K562 (cell line): Measurements from ENCODE around the gene PARP15. TPM values are rescaled to one million over a fixed set of nuclear protein-coding genes. Genes with fewer than 3 reads are reported as not detected.

Experiments used
- ATAC-seq: fragments of 200-7000 bp; cut with Tn5 transposase; 3 replicates; pipeline ENCODE4 v1.9.1; 2020; ENCODE audit warnings: moderate library complexity
- BruUV-seq: library from RNA; stranded (reverse); fragments of 400-500 nt; replicated peaks from 2 replicates; lab custom pipeline; 2021; lab: Mats Ljungman, UMichigan
- CTCF ChIA-PET: fragments of 300-600 bp; formaldehyde crosslinking; extraction: SDS; loops from one replicate; lab custom pipeline; 2021; ENCODE audit warnings: low intra/inter-chr PET ratio; lab: Yijun Ruan, JAX
- POLR2A ChIA-PET: fragments of 300-600, 350-650 bp; sonication (Branson Sonifier 250); formaldehyde crosslinking; extraction: SDS; loops from one replicate; lab custom pipeline; 2021; ENCODE audit warnings: antibody characterized with exemption, inconsistent platforms; lab: Yijun Ruan, JAX
- DNase-seq, 4 experiments: peaks; one replicate each; pipeline versions ENCODE4 v3.0.0 to v3.0.0-alpha.2; 2011 to 2018; ENCODE audit warnings: low spot score in 3 of 4, mixed read lengths in 3 of 4; ENCODE audit errors: extremely low read depth in 1 of 4
- FAIRE-seq: peaks from 2 replicates; lab custom pipeline; 2011; peaks lifted over from hg19 to GRCh38; lab: Jason Lieb, UNC
- H2AFZ ChIP-seq: 2 replicates; pipeline ENCODE4 v1.6.0; 2011; ENCODE audit warnings: low read depth, low read length, control low read depth, inconsistent platforms
- H3K27ac ChIP-seq: fragments of 200-600 bp; 3 replicates; pipeline ENCODE4 v1.8.0; 2011; ENCODE audit warnings: low read depth, mild to moderate bottlenecking, control low read depth, inconsistent platforms, low read length, moderate library complexity, mixed read lengths; ENCODE audit errors: extremely low read depth
- H3K27me3 ChIP-seq, 2 experiments: fragments of 300-600 bp in 1 of 2; 2 replicates in 1 of 2; 3 replicates in 1 of 2; pipeline versions ENCODE4 v1.6.0 to v1.8.0; 2011; ENCODE audit warnings: inconsistent platforms in 2 of 2, low read length in 2 of 2, mild to moderate bottlenecking in 1 of 2, mixed read lengths in 1 of 2, moderate library complexity in 1 of 2; ENCODE audit not compliant: control insufficient read depth in 2 of 2, insufficient read depth in 2 of 2
- H3K36me3 ChIP-seq: fragments of 300-600 bp; 3 replicates; pipeline ENCODE4 v1.8.0; 2011; ENCODE audit warnings: mild to moderate bottlenecking, low read length, inconsistent platforms; ENCODE audit not compliant: control insufficient read depth, insufficient read depth
- H3K4me1 ChIP-seq, 2 experiments: fragments of 200-600 bp in 1 of 2; replicated peaks in 1 of 2; 2 replicates in 1 of 2; 3 replicates in 1 of 2; pipeline versions ENCODE4 v1.5.1 to v1.8.0; 2011; ENCODE audit warnings: inconsistent platforms in 2 of 2, low read length in 2 of 2, mild to moderate bottlenecking in 1 of 2, mixed read lengths in 1 of 2, moderate library complexity in 1 of 2; ENCODE audit not compliant: control insufficient read depth in 2 of 2, insufficient read depth in 2 of 2
- H3K4me2 ChIP-seq: 2 replicates; pipeline ENCODE4 v1.6.1; 2011; ENCODE audit warnings: low read length, control low read depth, inconsistent platforms, mixed read lengths; ENCODE audit not compliant: insufficient read depth
- H3K4me3 ChIP-seq: fragments of 200-600 bp; sonication (generic), shearing (Covaris generic); 2 replicates; pipeline ENCODE4 v1.5.1; 2016; ENCODE audit warnings: control low read depth, inconsistent platforms
- H3K79me2 ChIP-seq: fragments of 200-600 bp; 3 replicates; pipeline ENCODE4 v1.8.0; 2011; ENCODE audit warnings: low read length, inconsistent platforms; ENCODE audit not compliant: control insufficient read depth, insufficient read depth
- H3K9ac ChIP-seq, 2 experiments: 2 replicates each; pipeline versions ENCODE4 v1.6.0 to v1.6.1; 2011; ENCODE audit warnings: low read depth in 2 of 2, low read length in 2 of 2, control low read depth in 1 of 2, inconsistent platforms in 1 of 2, mild to moderate bottlenecking in 1 of 2, mixed read lengths in 1 of 2; ENCODE audit not compliant: insufficient read depth in 1 of 2
- H3K9me1 ChIP-seq: one replicate; pipeline ENCODE4 v1.6.0; 2011; ENCODE audit warnings: inconsistent platforms, mild to moderate bottlenecking, low read length, moderate library complexity; ENCODE audit not compliant: control insufficient read depth, insufficient read depth
- H3K9me3 ChIP-seq: replicated peaks from 2 replicates; pipeline ENCODE4 v1.5.1; 2011; ENCODE audit warnings: low read depth, low read length, inconsistent platforms; ENCODE audit not compliant: control insufficient read depth, insufficient read depth
- H4K20me1 ChIP-seq: replicated peaks from 2 replicates; pipeline ENCODE4 v1.6.1; 2011; ENCODE audit warnings: low read length, inconsistent platforms, mixed read lengths; ENCODE audit not compliant: control insufficient read depth, insufficient read depth
- DEAF1 ChIP-seq: fragments of 450-650 bp; formaldehyde crosslinking; IDR thresholded peaks from 2 replicates; pipeline ENCODE4 v1.4.0; 2020; ENCODE audit warnings: mild to moderate bottlenecking, moderate library complexity
- FOXP4 ChIP-seq: sonication (generic); formaldehyde crosslinking; IDR thresholded peaks from 2 replicates; pipeline ENCODE4 v1.8.0; 2022; ENCODE audit warnings: mild to moderate bottlenecking, missing genetic modification reagents, borderline replicate concordance
- HOMEZ ChIP-seq: fragments of 250-450 bp; sonication (Bioruptor Pico); IDR thresholded peaks from 2 replicates; pipeline ENCODE4 v1.4.0; 2020; ENCODE audit warnings: mild to moderate bottlenecking, moderate library complexity
- PCBP2 ChIP-seq: fragments of 200-400 bp; formaldehyde crosslinking; IDR thresholded peaks from 2 replicates; pipeline ENCODE4 v1.6.1; 2018; ENCODE audit warnings: low read length, low read depth, mild to moderate bottlenecking, moderate library complexity; ENCODE audit not compliant: poor library complexity, severe bottlenecking
- RBM22 ChIP-seq: fragments of 200-400 bp; formaldehyde crosslinking; IDR thresholded peaks from 2 replicates; pipeline ENCODE4 v1.6.1; 2018; ENCODE audit warnings: low read length, low read depth; ENCODE audit not compliant: poor library complexity, severe bottlenecking
- SMC3 ChIP-seq: conservative IDR thresholded peaks from 2 replicates; pipeline ENCODE4 v1.6.1; 2011; ENCODE audit warnings: low read depth, low read length, improper control_type of control experiment; ENCODE audit not compliant: insufficient read depth
- SOX6 ChIP-seq: fragments of 450-650 bp; IDR thresholded peaks from 2 replicates; pipeline ENCODE4 v1.6.1; 2014; ENCODE audit warnings: mild to moderate bottlenecking
- TARDBP ChIP-seq: fragments of 450-650 bp; IDR thresholded peaks from 2 replicates; pipeline ENCODE4 v1.6.1; 2016
- TSC22D4 ChIP-seq: fragments of 450-650 bp; IDR thresholded peaks from 2 replicates; pipeline ENCODE4 v1.6.1; 2016; ENCODE audit warnings: missing genetic modification characterization, missing biosample characterization, control low read depth
- ZBTB34 ChIP-seq: fragments of 250-450 bp; sonication (Bioruptor Pico); IDR thresholded peaks from 2 replicates; pipeline ENCODE4 v1.8.0; 2021; ENCODE audit warnings: mild to moderate bottlenecking, moderate library complexity
- ZHX1 ChIP-seq: fragments of 150-350 bp; conservative IDR thresholded peaks from 2 replicates; pipeline ENCODE4 v1.6.1; 2014; ENCODE audit warnings: low read length
- WGBS: fragments of 100-300 bp; shearing (Covaris generic); methylation state at CpG from one replicate; pipeline ENCODE4 v1.1.6; 2016; ENCODE audit warnings: low coverage, mixed read lengths; ENCODE audit not compliant: insufficient coverage; ENCODE audit errors: missing lambda C conversion rate; 5-methylcytosine and 5-hydroxymethylcytosine counted together
- in situ Hi-C: fragments of 300-500 bp; cut with MboI; formaldehyde crosslinking; loops from 4 replicates; pipeline ENCODE4 v1.15.0; 2018; ENCODE audit warnings: inconsistent platforms, mixed read lengths
- intact Hi-C: fragments of 100-400 bp; cut with micrococcal nuclease; formaldehyde crosslinking; loops from 2 replicates; pipeline ENCODE4 v1.14.2; 2022
- polyA plus RNA-seq, 8 experiments: library from polyadenylated mRNA; depleted of rRNA in 4 of 8; stranded (reverse) in 5 of 8; unstranded in 3 of 8; fragments of >200 nt; fragmentation: Nextera tagmentation in 2 of 8; fragmentation: Illumina TruSeq in 1 of 8; extraction: Ambion mirVana in 2 of 8; extraction: Trizol in 1 of 8; gene quantifications; 2 replicates each; pipeline versions ENCODE4 v1.2.1 to v1.2.3, GENCODE V29; 2011 to 2014; ENCODE audit warnings: inconsistent platforms in 1 of 8, missing spikeins in 1 of 8
- total RNA-seq, 7 experiments: library from RNA; depleted of rRNA in 6 of 7; stranded (reverse); fragments of >200 nt in 6 of 7; fragmentation: Illumina TruSeq in 2 of 7; extraction: Trizol in 2 of 7; gene quantifications; 2 replicates each; pipeline versions ENCODE4 v1.2.1 to v1.2.3, GENCODE V29; 2011 to 2021; ENCODE audit warnings: low replicate concordance in 1 of 7

Gene PARP15
- total and polyA plus RNA-seq, 9 of the 15 experiments (the other 6 are each of a cell fraction or from before 2014, with no cell fraction given) = 0.05 to 0.40 (median 0.13) TPM

GRCh38 chr3:122536632-122537001 lies 40.8 kb upstream of the PARP15 start:
- CTCF ChIA-PET = no interaction called here
- no peak for DNase-seq
- 37% methylated on average over 3 of the region's 3 CpGs for WGBS
- in situ Hi-C loops = no loop called here
- FAIRE-seq = no peak
- no peak overlapping the region for H3K27ac ChIP-seq
- no peak for ATAC-seq
- no peaks in the 10 kb centered on the region for H3K4me1 ChIP-seq
- H2AFZ ChIP-seq = no peak overlapping the region
- H3K4me3 ChIP-seq = no peak overlapping the region
- H3K9me1 ChIP-seq = no peaks in the 10 kb centered on the region
- BruUV-seq = no TSS peak
- no peaks in the 10 kb centered on the region for H4K20me1 ChIP-seq
- no peaks in the 10 kb centered on the region for H3K79me2 ChIP-seq
- H3K27me3 ChIP-seq = no peaks in the 10 kb centered on the region
- no peak overlapping the region for H3K9ac ChIP-seq
- no peak overlapping the region for H3K4me2 ChIP-seq
- intact Hi-C loops = no loop called here
- POLR2A ChIA-PET = interaction anchor here (0.6 kb wide), 1 partner anchor 58 kb away, joined by 3 read pairs; no protein-coding TSS in a partner anchor
- H3K9me3 ChIP-seq = no peaks in the 10 kb centered on the region
- H3K36me3 ChIP-seq = 0 out of 3 replicates have a peak, but pooled peaks cover 2% of the 10 kb centered on the region
- TF ChIP-seq TARDBP (no peak), ZBTB34 (CRISPR knock-in tag) (no peak), DEAF1 (CRISPR knock-in tag) (no peak), TSC22D4 (tag) (no peak), PCBP2 (no peak), SMC3 (no peak), ZHX1 (no peak), SOX6 (no peak), FOXP4 (no peak), HOMEZ (CRISPR knock-in tag) (no peak), RBM22 (no peak)
